Islet precursor cell (in vitro differentiated cells): Measurements from ENCODE around the gene GPR158.
"Not testable (repeated sequence)": the region's sequence is repeated elsewhere in the genome, so short reads cannot be mapped to it uniquely, and the experiment has no call there.

ENCODE experiments used
- DNase-seq: peaks from one replicate; pipeline ENCODE4 v3.0.0-alpha.2; 2018

GPR158 gene, protein sequence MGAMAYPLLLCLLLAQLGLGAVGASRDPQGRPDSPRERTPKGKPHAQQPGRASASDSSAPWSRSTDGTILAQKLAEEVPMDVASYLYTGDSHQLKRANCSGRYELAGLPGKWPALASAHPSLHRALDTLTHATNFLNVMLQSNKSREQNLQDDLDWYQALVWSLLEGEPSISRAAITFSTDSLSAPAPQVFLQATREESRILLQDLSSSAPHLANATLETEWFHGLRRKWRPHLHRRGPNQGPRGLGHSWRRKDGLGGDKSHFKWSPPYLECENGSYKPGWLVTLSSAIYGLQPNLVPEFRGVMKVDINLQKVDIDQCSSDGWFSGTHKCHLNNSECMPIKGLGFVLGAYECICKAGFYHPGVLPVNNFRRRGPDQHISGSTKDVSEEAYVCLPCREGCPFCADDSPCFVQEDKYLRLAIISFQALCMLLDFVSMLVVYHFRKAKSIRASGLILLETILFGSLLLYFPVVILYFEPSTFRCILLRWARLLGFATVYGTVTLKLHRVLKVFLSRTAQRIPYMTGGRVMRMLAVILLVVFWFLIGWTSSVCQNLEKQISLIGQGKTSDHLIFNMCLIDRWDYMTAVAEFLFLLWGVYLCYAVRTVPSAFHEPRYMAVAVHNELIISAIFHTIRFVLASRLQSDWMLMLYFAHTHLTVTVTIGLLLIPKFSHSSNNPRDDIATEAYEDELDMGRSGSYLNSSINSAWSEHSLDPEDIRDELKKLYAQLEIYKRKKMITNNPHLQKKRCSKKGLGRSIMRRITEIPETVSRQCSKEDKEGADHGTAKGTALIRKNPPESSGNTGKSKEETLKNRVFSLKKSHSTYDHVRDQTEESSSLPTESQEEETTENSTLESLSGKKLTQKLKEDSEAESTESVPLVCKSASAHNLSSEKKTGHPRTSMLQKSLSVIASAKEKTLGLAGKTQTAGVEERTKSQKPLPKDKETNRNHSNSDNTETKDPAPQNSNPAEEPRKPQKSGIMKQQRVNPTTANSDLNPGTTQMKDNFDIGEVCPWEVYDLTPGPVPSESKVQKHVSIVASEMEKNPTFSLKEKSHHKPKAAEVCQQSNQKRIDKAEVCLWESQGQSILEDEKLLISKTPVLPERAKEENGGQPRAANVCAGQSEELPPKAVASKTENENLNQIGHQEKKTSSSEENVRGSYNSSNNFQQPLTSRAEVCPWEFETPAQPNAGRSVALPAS (N-terminal part only)

DNA sequence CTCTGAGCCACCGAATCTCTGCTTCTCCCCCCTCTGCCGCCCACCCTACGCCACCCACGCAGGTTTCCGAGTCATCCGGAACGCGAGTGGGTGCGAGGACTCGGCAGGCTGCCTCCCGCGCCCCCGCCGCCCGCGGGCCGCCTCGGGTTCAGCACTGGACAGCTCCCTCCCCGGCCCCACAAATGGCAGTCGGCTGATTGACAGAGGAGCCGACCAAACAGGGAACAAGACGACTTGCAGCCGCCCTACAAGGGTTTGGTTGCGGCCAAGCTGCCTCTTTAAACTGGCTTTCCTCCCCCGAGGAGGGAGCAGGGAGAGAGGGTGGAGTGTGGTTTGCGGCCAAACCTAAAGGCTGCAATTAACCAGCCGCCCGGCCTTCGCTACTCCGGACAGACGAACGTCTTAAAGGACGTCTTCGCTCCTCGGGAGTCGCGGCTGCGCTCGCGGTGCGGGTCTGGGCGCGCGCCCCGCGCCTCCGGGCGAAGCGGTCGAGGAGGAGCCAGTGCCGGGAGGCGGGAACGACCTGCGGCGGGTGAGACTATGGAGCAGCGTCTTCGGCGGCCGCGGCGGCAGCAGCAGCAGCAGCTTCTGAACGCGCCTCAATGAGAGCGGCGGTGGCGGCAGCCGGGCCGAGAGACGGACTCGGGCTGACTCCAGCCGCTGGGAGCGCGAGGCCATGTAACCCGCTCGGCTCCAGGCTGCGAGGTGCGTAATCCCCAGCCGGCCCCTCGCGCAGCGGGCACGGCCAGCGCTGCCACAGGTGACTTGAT lies at the start of gene GPR158:
Gene GPR158, plus strand, starts transcription at position 541 of the 770 bp plus-strand sequence. CDS start 420 bp downstream, outside the sequence.
- peak; percentile 97 for DNase-seq

DNA sequence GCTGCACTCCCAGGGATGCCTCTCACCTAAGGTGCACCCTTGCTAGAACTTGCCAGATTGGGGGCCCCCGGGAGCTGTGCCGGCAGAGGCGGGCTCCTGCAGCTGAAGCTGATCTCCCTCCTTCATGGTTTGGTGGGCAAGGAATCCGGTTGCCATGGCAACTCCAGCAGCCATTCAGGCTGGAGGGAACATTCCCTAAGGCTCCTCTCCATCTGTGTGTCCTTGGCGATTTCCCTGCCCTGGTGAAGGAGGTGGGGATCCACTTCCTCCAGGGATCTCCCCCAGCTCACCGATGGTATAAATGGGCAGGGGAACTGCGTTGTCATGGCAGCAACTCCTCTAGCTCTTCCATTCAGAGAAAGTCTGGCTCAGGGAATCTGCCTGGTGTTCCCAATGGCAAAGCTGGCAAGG lies 49.6 kb upstream of the GPR158 start:
- peak; percentile 53 for DNase-seq

DNA sequence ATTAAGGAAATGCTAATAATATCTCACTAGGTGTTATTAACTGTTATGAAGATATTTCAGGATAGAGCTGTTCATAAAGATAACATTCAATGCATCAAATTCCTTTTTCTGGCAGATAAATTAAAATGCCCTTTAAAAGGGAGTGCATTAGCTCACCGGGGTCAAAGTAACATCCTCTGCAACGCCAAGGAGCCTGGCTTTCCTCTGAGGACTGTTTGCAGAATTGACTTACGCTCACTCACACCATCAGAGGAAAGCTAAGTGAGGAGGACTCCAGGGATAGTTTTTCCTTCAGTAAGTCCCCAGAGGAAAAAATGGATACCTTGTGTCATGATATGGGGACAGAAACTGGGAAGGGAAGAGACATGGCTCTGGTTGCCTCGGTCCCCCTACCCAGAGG lies 45.2 kb upstream of the GPR158 start:
- DNase-seq = no peak

DNA sequence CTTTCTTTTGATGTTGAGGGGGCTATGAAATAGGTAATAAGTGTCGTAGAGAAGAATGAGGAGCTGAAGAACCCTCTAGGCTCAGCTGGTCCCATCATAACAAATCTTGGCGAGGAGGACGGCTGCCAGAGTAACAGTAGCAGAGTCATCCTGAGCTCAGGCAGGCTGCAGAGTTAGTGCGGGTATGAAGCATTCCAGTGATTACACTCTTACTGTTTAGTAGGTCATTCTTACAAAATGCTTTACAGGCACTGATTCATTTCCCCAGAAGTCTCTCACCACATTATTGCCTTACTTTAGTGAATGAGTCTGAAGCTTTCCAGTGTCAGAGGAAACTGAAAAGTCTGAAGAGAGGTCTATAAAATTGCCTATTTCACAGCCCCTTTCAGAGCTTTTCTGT lies 43.9 kb upstream of the GPR158 start:
- no peak for DNase-seq

DNA sequence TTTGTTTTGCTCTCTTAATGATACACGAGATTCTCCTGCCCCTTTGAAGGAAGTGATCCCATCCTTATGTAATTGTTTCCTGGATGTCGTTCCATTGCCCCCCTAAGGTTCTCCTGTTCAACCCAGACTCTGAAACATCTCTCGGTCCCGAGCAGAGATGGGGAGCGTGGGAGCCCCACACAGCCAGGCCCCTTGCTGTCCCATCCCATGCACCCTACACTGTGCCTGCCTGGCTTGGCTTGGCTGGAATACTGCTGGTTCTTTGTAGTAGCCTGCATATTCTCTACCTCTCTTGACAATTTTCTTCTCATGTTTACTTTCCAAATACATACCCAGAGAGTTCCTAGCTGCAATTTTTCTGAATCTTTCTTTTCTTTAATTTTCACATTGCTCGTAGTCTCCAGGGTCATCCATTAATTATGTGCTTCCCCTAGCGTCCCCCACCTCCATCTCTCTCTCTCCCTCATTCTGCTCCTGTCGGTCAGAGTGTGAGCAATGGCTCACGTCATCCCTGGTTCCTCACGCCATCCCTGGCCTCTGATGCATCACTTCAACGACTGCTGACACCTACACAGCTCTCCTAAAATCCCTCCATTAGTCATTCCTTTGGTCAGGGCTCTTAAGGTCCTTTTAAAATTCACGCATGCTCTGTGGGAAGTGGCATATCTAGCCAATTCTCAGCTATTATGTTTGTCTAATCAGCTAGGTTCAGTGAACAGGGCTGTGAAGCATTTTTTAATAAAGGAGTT lies 32.5 kb upstream of the GPR158 start:
- no peak for DNase-seq

DNA sequence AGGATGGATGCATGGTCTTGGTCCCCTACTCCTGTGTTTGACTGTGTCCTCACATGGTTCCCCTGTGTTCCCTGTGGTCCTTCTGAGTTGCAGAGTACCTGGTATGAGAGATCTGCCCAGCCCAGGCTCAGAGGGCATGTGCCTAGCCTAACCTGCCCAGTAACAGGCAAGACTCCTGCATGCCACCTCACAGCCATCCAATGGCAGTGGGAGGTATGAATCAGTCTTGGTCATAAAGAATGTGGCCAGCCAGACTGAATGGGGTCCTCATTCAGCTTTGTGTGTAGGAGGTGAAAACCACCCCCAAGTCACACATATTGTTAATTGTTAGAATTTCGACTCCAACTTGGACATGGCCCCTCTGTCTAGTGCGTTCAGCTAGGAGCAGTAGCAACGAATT lies 17.2 kb upstream of the GPR158 start:
- DNase-seq = no peak

DNA sequence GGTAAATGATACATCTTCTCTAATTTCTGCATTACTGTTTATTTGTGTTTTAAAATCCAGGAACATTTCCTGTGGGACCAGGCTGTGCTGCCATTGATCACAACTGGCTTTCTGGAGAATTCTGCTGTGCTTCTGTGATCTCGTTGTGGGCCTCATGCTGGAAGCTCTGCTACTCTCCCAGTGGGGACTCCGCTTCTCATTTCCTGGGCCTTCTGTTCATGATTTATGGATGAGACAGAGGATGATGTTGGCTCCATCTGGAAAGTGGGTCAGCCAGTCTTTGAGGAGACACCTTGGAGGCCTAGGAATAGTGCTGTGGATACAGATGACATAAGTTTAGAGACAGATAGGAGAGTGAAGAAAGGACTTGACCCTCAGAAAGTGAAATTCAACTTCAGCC lies 15.2 kb upstream of the GPR158 start:
- no peak for DNase-seq

DNA sequence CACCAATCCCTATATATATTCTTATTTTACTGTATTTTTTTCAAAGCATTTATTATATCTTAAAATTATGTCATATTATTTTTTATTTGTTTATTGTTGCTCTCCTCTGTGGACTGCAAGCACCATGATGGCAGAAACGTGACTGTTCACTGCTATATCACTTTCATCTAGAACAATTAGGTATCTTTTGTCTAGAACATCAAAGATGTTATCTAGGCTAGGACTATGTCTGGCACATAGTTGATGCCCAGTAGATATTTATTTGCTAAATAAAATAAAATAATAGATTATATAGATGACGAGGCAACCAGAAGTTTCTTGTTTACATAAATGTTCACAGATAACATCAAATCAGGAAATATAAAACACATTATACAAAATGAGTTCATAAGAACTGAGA lies 12.4 kb upstream of the GPR158 start:
- no peak for DNase-seq

DNA sequence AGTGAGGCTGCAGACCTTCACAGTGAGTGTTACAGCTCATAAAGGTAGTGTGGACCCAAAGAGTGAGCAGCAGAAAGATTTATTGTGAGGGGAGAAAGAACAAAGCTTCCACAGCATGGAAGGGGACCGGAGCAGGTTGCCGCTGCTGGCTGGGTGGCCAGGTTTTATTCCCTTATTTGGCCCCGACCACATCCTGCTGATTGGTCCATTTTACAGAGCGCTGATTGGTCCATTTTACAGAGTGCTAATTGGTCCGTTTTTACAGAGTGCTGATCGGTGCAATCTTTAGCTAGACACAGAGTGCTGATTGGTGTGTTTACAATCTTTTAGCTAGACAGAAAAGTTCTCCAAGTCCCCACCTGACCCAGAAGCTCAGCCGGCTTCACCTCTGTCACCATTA lies 11.3 kb upstream of the GPR158 start:
- DNase-seq = not testable (repeated sequence)

DNA sequence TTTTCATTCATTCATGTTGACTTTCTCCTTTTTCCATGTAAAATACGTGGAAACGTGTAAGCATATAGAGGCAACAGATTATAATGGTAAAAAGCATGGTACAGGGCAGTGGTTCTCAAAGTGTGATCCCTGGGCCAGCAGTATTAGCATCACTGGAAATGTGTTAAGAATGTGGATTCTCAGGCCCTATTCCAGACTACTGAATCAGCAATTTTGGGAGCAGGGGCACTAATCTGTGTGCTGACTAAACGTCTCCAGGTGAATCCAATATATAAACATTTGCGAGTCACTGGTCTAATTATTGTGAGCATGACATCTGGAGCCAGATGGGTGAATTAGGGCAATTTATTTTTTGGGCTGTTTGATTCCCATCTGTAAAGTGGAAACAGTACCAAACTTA lies 5.1 kb upstream of the GPR158 start:
- DNase-seq = no peak

DNA sequence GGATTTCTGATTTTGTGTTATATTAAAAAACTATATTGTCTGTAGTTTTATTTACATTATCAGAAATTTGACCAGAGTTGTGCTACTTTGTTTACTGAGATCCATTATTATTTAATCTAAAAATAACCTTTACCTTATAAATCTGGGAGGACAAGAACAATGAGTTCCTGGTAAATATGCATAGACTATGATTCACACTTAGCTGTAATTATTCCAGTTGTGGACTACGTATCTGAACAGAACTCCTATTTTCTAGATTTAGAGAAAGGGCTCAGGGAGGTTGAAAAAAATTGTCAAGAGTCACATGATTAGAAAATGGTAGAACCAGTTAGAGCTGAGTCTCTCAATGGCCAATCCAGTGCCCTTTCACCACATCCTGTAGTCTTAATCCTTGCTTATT lies 4.2 kb upstream of the GPR158 start:
- no peak for DNase-seq

DNA sequence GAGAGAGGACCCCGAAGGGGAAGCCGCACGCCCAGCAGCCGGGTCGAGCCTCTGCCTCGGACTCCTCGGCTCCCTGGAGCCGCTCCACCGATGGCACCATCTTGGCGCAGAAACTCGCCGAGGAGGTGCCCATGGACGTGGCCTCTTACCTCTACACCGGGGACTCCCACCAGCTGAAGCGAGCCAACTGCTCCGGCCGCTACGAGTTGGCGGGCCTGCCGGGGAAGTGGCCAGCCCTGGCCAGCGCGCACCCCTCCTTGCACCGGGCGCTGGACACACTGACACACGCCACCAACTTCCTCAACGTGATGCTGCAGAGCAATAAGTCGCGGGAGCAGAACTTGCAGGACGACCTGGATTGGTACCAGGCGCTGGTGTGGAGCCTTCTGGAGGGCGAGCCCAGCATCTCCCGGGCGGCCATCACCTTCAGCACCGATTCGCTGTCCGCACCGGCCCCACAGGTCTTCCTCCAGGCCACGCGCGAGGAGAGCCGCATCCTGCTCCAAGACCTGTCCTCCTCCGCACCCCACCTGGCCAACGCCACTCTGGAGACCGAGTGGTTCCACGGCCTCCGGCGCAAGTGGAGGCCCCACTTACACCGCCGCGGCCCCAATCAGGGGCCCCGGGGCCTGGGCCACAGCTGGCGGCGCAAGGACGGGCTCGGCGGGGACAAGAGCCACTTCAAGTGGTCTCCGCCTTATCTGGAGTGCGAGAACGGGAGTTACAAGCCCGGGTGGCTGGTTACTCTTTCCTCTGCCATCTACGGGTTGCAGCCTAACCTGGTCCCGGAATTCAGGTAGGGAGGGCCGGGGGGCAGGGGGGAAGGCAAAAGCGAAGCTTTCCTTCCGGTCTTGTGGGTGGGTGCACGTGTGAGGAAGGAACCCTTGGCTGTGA lies 973 bp downstream of the GPR158 start:
- DNase-seq = peak; percentile 83

DNA sequence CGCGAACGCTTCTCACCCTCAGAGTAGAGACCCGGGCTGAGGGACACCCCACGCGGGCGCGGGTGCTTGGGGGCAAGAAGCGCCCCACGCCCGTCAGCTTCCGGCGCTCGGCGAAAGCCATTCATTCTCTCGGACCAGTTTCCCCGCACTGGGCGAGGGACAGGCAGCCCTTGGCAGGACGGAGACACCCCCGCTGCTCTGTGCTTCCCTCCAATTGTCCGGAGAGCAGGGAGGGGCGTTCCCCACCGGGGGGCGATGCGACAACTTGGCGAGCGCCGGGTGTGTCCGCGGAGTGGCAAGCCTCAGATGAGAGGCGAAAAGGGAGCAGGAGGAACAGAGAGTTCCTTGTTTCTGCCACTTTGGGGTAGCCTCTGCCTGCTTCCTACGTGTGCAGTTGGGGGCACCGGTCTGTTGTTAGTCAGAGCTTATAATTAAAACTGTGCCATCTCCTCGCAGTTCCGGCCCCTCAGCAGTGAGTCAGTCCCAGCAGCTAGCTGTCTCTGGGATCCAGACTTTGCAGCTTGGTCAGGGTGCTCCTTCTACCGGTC lies 1.7 kb downstream of the GPR158 start:
- peak; percentile 56 for DNase-seq

DNA sequence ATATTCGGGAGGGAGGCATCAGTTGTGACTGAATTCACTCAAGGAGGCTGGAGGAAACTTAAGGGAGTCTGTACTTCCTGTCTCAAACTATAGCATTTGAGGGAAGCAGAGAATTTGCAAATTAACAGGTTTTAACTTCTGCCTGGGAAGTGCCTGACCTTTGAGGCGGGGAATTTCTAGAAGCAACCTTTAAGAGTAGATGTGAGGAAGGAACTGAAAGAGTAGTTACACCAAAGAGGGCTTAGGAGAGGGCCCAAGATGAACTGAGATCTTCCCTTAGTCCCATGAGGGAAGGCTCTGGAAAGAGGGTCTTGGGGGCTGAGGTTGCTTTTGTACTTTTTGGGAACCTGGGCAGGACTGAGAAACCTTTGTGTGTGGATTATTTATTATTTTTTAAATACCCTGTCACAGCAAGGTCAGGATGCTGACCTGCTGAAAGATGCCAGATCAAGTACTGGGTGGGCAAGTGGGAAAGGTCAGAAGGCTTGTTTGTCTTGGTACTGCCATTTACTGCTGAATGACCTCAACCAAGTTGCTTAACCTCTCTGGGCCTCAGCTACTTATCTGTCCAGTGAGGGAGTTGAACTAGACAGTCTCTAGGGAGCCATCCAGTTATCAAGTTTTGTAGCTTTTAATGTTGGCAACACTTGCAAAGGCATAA lies 2.4 kb downstream of the GPR158 start:
- no peak for DNase-seq

DNA sequence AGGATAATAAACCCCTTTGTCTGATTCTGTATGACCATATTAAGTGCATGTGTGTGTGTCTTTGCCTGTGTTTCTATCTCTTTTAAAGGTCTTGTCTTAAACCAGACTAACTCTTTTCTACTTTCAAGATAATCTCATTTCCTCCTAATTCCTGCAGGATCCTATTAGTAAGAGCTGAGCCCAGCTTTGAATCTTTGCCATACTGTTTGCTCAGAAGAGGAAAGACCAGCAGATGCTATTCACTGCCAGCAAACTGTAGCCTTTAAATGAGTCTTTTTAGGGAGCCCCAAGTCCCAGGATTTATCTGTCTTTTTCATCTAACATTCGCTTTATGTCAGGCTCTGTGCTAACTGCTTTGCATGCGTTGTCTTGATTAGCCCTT lies 2.9 kb downstream of the GPR158 start:
- no peak for DNase-seq

DNA sequence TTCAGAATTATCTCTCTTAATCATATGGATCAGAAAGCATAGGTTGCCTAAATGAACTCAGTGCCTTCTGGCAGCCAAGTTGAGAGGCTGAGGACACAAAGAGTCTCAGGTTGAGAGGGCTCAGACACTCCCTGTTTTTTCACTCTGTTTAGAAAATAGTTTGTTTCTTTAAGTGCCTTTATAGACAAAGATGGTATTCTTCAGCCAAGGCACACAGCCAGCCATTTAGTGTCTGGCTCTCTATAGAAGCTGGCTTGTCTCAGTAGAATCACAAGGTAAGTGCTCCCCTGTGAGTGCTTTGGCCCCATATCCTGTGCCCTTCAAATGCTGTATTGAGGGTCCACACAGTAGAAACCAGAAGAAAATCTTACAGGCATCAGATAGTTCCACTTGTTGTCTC lies 3.6 kb downstream of the GPR158 start:
- no peak for DNase-seq

DNA sequence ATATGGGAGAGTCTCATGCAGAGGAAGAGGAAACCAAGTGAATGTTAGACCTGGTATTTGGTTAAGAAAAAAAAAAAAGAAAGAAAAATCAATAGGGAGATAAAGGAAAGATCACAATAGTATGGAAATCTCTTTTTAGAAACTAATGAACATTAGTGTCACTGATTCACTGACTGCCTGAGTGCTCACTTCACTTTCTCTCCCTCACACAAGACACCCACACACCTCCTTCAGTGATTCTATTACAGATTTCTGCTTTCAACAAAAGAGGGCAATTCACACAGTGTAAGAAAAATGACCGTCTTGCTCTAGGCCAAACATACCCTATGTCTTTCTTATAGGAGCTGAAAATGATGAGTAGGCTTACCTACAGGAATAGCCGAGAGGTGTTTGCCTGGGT lies 6.0 kb downstream of the GPR158 start:
- no peak for DNase-seq

DNA sequence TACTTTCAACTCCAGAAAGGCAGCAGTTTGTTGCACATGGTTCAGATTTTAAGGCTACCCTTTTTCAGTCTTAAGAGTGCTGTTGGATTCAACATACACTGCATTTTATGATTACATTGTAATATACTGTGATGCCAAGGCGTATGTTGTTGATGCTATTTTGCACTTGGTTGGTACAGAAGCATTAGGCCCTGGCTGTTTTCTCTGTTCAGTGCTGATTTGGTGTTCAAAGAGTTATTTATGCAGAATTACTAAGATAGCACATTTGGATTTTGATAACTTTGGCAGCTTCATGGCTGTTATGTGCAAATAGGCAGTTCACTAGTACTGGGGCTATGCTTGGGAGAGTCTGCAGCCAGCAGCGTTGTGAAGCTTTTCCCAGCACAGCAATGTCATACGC lies 7.8 kb downstream of the GPR158 start:
- no peak for DNase-seq

DNA sequence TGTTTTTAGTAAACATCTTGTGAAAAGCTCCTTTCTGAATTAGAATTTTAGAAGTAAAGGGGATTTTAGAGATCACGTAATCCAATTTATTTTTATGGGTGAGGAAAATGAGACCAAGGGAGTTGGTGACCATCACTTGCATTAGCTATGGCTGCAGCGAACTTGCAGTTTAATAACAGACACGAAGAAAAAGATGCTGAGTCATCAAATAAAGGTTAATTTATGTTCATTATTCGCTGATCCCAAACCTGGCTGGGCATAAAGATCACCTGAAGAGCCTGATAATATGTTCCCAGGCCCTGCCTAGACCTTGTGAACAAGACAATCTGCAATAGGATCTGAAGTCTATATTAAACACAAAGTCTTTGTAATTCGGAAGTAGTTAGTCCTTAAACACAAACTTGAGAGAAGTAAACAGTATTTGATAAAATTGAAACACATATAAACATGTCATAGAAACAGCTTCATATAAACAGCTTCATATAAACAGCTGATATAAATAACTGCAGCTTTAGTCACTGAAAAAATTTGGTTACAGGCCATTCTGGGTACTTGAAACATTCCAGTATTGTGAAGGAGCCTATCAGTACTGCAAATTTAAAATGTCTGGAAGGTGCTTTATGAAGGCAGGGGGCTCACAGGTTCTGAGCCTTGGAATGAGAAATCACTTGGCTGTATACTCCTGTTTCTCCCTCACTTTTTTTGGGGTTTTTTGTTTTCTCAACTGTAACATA lies 16.5 kb downstream of the GPR158 start:
- no peak for DNase-seq
